ENCODE results near the gene ARL3.
A peak's percentile ranks its signal among the peaks of the same experiment; 100 is the strongest.

The ARL3 gene

DNA sequence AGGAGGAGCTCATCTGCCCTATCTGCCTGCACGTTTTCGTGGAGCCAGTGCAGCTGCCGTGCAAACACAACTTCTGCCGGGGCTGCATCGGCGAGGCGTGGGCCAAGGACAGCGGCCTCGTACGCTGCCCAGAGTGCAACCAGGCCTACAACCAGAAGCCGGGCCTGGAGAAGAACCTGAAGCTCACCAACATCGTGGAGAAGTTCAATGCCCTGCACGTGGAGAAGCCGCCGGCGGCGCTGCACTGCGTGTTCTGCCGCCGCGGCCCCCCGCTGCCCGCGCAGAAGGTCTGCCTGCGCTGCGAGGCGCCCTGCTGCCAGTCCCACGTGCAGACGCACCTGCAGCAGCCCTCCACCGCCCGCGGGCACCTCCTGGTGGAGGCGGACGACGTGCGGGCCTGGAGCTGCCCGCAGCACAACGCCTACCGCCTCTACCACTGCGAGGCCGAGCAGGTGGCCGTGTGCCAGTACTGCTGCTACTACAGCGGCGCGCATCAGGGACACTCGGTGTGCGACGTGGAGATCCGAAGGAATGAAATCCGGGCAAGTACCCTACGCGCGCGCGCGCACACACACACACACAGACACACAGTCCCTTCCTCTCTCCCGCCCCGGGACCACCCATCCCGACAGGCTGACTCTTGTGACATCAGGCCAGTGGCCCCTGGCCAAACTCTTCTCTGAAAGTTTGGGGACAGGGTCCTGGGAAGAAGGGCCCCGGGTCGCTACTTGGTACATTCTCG, 69.4 kb downstream of the ARL3 start:
- H3K27ac ChIP-seq: peak overlapping the region; percentile 97
- DNase-seq (ENCODE audit: low read depth, low spot score): no peak

DNA sequence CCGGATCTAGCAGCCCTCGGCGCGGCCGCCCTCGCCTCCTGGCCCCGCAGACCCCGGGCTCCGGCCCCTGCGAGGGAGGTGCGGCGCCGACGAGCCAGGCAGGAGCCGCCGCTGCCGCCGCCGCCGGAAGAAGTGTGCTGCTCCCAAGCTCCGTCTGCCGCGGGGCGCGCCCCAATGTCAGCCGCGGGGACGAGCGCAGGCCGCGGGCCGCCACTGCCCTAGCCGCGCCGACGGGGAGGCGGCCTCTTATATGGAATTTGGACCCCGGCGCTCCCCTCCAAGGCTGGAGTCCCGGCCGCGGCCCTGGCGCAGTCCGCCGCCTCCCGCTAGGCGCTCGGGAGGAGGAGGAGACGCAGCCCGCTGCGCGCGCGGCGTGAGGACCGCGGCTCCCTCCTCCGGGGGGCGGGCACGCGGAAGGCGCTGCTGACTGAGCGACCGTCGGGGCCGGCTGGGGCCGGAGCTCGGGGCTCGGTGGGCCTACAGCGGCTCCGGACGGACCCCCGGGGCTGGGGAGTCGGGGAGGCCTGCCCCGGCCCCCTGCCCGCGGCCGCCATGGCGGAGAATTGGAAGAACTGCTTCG, 70.0 kb downstream of the ARL3 start, which contains the start of gene TRIM8:
TSS of gene TRIM8 (plus strand) at position 414 of the 580 bp plus-strand sequence. CDS start at position 553, 139 bp downstream.
- peak within 1 kb of the TSS; percentile 97 for H3K27ac ChIP-seq
- DNase-seq (ENCODE audit: low read depth, low spot score): no peak

DNA sequence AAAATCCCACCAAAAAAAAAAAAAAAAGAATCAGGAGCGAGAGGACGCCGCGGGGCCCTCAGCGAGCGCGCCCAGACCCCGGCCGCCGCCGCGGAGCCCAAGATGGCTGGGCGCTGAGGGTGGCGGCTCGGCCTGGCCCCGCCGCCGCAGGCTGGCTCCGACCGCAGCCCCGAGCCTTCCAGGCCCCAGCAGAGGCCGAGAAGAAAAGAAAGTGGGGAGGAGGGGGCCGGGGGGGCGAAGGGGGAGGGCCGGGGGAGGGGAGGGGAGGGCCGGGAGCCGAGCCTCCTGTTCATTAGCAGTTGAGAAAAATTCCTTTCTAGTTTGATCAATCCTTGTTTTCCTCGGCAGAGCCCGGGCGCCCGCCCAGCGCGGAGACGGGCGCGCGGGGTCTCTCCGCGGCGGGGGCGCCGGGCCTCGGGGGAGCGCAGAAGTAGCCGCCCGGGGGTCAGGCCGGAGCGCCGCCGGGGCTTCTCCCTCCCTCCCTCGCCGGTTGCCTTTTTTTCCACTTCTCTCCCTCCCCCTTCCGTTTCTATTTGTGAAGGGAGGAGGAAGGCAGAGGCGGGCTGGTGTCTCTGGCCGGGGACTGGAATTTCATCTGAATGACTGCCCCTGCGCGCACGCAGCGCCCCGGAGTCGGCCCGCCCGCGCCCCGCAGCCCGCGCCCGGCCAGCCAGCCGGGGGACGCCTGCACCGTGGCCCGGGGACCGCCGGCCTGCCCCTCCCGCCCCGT, 70.7 kb downstream of the ARL3 start:
- no peak for DNase-seq (ENCODE audit: low read depth, low spot score)

GRCh38 chr10:102642736-102643335, 71.4 kb downstream of the ARL3 start:
- peak overlapping the region; percentile 97 for H3K27ac ChIP-seq
- no peak for DNase-seq (ENCODE audit: low read depth, low spot score)

More for the DNA sequence above, 70.7 kb downstream of the ARL3 start:
- peak overlapping the region; percentile 97 for H3K27ac ChIP-seq

DNA sequence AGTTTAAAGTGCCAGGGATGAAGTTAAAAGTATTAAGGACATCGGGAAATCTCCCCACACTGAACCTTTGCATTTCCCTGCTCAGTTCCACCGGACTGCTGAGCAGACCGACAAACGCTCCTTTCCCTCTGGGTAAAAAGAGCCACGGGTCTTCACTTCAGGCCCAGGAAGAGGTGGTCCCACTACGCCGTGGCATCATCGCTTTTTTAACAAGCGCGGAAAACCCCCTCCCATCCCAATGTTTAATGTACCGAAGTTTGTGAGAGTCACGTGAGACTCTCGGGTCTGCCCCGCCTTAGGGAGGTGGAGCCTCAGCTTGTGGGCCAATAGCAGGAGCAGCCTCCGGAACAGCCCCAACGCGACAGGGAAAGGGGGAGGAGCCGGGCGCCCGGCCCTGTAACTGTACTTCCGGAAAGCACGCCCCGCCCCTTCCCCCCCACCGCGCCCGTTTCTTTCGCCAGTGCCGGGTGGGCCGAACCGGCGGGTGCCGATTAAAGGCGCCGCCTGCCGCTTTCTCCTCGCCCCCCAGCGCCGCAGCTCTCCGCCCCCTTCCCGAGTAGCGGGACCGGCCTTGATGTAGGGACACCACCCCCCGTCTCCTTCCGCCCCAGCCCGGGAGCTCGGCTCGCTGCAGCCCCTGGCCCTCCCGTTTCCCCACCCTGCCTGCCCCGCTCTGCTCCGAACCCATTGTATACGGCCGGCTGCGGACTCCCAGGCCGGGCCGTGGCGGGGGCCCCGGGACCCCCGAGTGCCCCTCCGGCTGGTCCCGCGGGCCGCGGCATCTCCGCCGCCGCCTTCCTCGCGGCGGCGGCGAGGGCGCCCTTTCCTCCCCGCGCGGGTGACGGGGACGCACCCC, 72.1 kb downstream of the ARL3 start:
- peak; percentile 81 for DNase-seq (ENCODE audit: low read depth, low spot score)
- peak overlapping the region; percentile 97 for H3K27ac ChIP-seq

GRCh38 chr10:102641402-102641801, 72.8 kb downstream of the ARL3 start:
- no peak for DNase-seq (ENCODE audit: low read depth, low spot score)
- peak overlapping the region; percentile 97 for H3K27ac ChIP-seq

DNA sequence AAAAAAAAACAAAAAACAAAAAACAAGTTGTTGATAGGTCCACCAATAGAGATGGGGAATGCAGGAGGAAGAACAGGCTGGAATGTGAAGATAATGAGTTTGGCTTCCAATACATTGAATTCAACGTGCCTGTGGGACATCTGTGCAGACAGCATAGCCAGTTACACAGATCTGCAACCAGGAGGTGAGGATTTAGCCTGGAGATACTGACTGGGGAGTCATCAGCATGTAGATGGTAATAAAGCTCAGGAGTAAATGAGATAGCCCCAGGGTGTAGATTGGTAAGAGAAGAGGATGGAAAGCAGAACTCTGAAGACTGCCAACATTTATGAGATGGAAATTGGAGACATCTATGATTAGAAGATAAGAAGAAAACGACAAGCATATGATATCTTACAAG, 74.7 kb downstream of the ARL3 start:
- H3K27ac ChIP-seq: no peak overlapping the region
- no peak for DNase-seq (ENCODE audit: low read depth, low spot score)

GRCh38 chr10:102635377-102635776, 78.8 kb downstream of the ARL3 start:
- no peak overlapping the region for H3K27ac ChIP-seq
- no peak for DNase-seq (ENCODE audit: low read depth, low spot score)

DNA sequence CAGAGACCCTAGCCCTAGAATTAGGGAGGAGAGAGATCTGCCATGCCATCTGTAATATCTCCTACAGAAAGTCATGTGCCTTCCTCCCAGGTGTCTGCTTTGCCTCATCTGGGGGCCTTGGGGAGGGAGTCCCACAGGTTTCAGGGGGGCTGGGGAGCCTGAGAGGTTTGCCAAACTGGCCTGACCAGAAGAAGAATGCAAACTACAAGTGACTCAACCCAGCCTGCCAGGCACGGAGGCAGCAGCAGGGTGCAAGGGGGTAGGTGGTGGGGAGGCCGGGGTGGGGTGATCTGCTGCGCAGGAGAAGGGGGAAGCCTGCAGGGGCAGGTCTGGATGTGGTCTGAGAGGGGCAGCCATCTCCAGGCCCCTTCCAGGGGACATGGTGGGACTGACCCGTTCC, 79.5 kb downstream of the ARL3 start:
- H3K27ac ChIP-seq: peak overlapping the region; percentile 13
- no peak for DNase-seq (ENCODE audit: low read depth, low spot score)

DNA sequence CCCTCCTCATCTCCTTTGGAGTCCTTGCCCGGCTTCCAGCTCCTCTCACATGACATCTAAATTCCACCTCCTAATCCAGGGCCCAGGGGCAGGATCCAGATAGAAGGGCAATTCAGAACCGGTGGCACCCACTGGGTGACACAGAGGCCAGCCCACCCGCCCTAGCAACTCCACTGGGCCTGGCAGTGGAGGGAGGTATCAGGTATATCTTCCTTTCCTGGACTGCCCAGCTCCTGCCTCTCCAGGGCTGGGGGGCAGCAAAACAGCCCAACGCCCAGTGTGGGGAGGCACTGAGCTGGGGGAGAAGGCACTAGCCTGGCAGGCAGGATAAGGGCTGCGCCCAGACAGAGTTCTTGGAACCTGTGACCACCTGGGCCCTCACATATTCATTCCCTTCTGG, 80.3 kb downstream of the ARL3 start:
- H3K27ac ChIP-seq: peak overlapping the region; percentile 13
- no peak for DNase-seq (ENCODE audit: low read depth, low spot score)

GRCh38 chr10:102633287-102633686, 80.9 kb downstream of the ARL3 start:
- DNase-seq (ENCODE audit: low read depth, low spot score): no peak
- peak overlapping the region; percentile 13 for H3K27ac ChIP-seq

GRCh38 chr10:102632394-102633111, 81.6 kb downstream of the ARL3 start:
- H3K27ac ChIP-seq: peak overlapping the region; percentile 13
- no peak for DNase-seq (ENCODE audit: low read depth, low spot score)

GRCh38 chr10:102631525-102632393, 82.4 kb downstream of the ARL3 start:
- H3K27ac ChIP-seq: no peak overlapping the region
- DNase-seq (ENCODE audit: low read depth, low spot score): no peak

DNA sequence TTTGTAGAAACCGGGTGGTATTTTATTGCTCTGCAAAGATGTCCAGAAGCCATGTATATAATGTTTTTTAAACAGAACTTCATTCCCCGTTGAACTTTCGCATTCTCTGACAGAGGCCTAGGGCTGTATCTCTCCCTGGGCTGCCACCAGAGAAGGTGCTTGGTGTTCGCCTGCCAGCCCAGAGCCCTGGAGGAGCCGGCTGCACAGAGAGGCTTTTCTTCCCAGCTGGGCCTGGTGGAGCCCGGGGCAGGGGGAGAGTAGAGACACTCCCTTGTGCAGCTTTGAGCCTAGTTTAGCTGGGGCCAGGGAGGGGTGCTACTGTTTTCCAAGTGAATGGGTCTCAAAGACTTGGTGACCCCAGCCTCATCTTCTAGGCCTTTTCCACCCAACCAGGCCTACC, 83.5 kb downstream of the ARL3 start:
- DNase-seq (ENCODE audit: low read depth, low spot score): no peak
- peak overlapping the region; percentile 78 for H3K27ac ChIP-seq

- no peak for DNase-seq (ENCODE audit: low read depth, low spot score)
- peak overlapping the region; percentile 78 for H3K27ac ChIP-seq
Observed at GRCh38 chr10:102629661-102630614, 84.3 kb downstream of the ARL3 start.

GRCh38 chr10:102628451-102628911, 85.7 kb downstream of the ARL3 start:
- H3K27ac ChIP-seq: peak overlapping the region; percentile 78
- no peak for DNase-seq (ENCODE audit: low read depth, low spot score)

GRCh38 chr10:102627736-102628293, 86.4 kb downstream of the ARL3 start:
- DNase-seq (ENCODE audit: low read depth, low spot score): no peak
- H3K27ac ChIP-seq: peak overlapping the region; percentile 78

All from epithelial cell of prostate (primary cell).